Naive thymus-derived CD8-positive, alpha-beta T cell (primary cell): ENCODE results near the gene FTMT. TPM values are rescaled to one million over a fixed set of nuclear protein-coding genes. Genes with fewer than 3 reads are reported as not detected.

Experiments
- ATAC-seq, 2 donors: fragments of 150-1000 bp; cut with Tn5 transposase in 1 of 2; sonication (Bioruptor Pico), chemical (Tn5 transposase) in 1 of 2; 1 replicate in 1 of 2; 2 replicates in 1 of 2; pipeline ENCODE4 v1.10.0; 2021; ENCODE audit warnings: mild to moderate bottlenecking in 2 of 2, moderate library complexity in 2 of 2
- POLR2A ChIA-PET: fragments of 350-600 bp; sonication (Branson Sonifier 250); formaldehyde crosslinking; loops from one replicate; lab custom pipeline; 2021; ENCODE audit warnings: antibody characterized with exemption; lab: Charles Lee
- DNase-seq, 10 donors: peaks; one replicate each; pipeline versions ENCODE4 v3.0.0 to v3.0.0-alpha.2; 2020 to 2022
- H3K27ac Mint-ChIP-seq, 10 donors: one replicate each; pipeline ENCODE4 v1.8.0; 2020 to 2022; ENCODE audit warnings: mild to moderate bottlenecking in 10 of 10, mixed read lengths in 10 of 10, moderate library complexity in 4 of 10, inconsistent platforms in 1 of 10
- H3K27me3 Mint-ChIP-seq, 5 donors: one replicate each; pipeline ENCODE4 v1.8.0; 2021 to 2022; ENCODE audit warnings: mixed read lengths in 5 of 5
- H3K36me3 Mint-ChIP-seq, 3 donors: one replicate each; pipeline ENCODE4 v1.8.0; 2020 to 2022; ENCODE audit warnings: mixed read lengths in 3 of 3, mild to moderate bottlenecking in 2 of 3, inconsistent platforms in 1 of 3
- H3K4me1 Mint-ChIP-seq, 4 donors: one replicate each; pipeline ENCODE4 v1.8.0; 2021 to 2022; ENCODE audit warnings: mixed read lengths in 4 of 4
- H3K4me3 Mint-ChIP-seq, 10 donors: one replicate each; pipeline ENCODE4 v1.8.0; 2020 to 2022; ENCODE audit warnings: mild to moderate bottlenecking in 10 of 10, mixed read lengths in 10 of 10, moderate library complexity in 6 of 10, inconsistent platforms in 1 of 10
- H3K9me3 Mint-ChIP-seq, 9 donors: one replicate each; pipeline ENCODE4 v1.8.0; 2020 to 2022; ENCODE audit warnings: mixed read lengths in 9 of 9, mild to moderate bottlenecking in 3 of 9, inconsistent platforms in 1 of 9, moderate library complexity in 1 of 9
- polyA plus RNA-seq, 3 donors: library from polyadenylated mRNA; unstranded; fragments of 300-500 nt; fragmentation: Illumina TruSeq; gene quantifications; one replicate each; pipeline ENCODE4 v1.2.3, GENCODE V29; 2021
- total RNA-seq, 8 experiments: library from RNA in 2 of 8; stranded (reverse) in 2 of 8; gene quantifications; one replicate each; pipeline ENCODE4 v1.2.3 and lab custom pipeline; 2021 to 2026

The FTMT gene
- total and polyA plus RNA-seq, 5 experiments from 2014 or later, result not detected

- peaks cover 0 to 18% (median 1%) of the 10 kb centered on the region in 5 donors for H3K27me3 Mint-ChIP-seq
- H3K4me1 Mint-ChIP-seq, result peaks cover 0 to 2% (median 0%) of the 10 kb centered on the region in 4 donors
- H3K4me3 Mint-ChIP-seq, result no peak overlapping the region
- H3K27ac Mint-ChIP-seq, result no peak overlapping the region
- ATAC-seq, result no peak
- H3K9me3 Mint-ChIP-seq, result no peaks in the 10 kb centered on the region
- H3K36me3 Mint-ChIP-seq, result no peaks in the 10 kb centered on the region
- POLR2A ChIA-PET, result no interaction called here
- DNase-seq, result no peak
These were observed 15.7 kb downstream of the FTMT start for GRCh38 chr5:121867403-121867802.

GRCh38 chr5:121870489-121870888 lies 18.8 kb downstream of the FTMT start:
- POLR2A ChIA-PET, result no interaction called here

GRCh38 chr5:121872856-121873255 lies 21.2 kb downstream of the FTMT start:
- Mint-ChIP-seq H3K4me1 (no peaks in the 10 kb centered on the region), H3K27me3 (peaks cover 0 to 5% (median 0%) of the 10 kb centered on the region in 5 donors), H3K36me3 (no peaks in the 10 kb centered on the region), H3K27ac (no peak overlapping the region), H3K9me3 (no peaks in the 10 kb centered on the region), H3K4me3 (no peak overlapping the region)
- ATAC-seq (no peak), DNase-seq (no peak)
- POLR2A ChIA-PET, result no interaction called here

More at GRCh38 chr5:121870489-121870888, 18.8 kb downstream of the FTMT start:
- H3K27me3 Mint-ChIP-seq, result peaks cover 0 to 13% (median 5%) of the 10 kb centered on the region in 5 donors
- H3K4me3 Mint-ChIP-seq, result no peak overlapping the region
- no peak for ATAC-seq
- H3K4me1 Mint-ChIP-seq, result peaks cover 0 to 2% (median 0%) of the 10 kb centered on the region in 4 donors
- H3K9me3 Mint-ChIP-seq, result no peaks in the 10 kb centered on the region
- DNase-seq, result no peak
- H3K36me3 Mint-ChIP-seq, result no peaks in the 10 kb centered on the region
- no peak overlapping the region for H3K27ac Mint-ChIP-seq

- peaks cover 0 to 5% (median 0%) of the 10 kb centered on the region in 5 donors for H3K27me3 Mint-ChIP-seq
- no peak for ATAC-seq
- H3K36me3 Mint-ChIP-seq, result no peaks in the 10 kb centered on the region
- H3K4me3 Mint-ChIP-seq, result no peak overlapping the region
- POLR2A ChIA-PET, result no interaction called here
- H3K27ac Mint-ChIP-seq, result no peak overlapping the region
- no peak for DNase-seq
- no peaks in the 10 kb centered on the region for H3K9me3 Mint-ChIP-seq
- H3K4me1 Mint-ChIP-seq, result no peaks in the 10 kb centered on the region
These were observed 21.7 kb downstream of the FTMT start for GRCh38 chr5:121873409-121873808.

GRCh38 chr5:121885630-121886029 lies 33.9 kb downstream of the FTMT start:
- H3K4me3 Mint-ChIP-seq, result no peak overlapping the region
- ATAC-seq, result no peak
- no peak for DNase-seq
- H3K4me1 Mint-ChIP-seq, result no peaks in the 10 kb centered on the region
- H3K9me3 Mint-ChIP-seq, result peaks cover 0 to 5% (median 0%) of the 10 kb centered on the region in 9 donors
- POLR2A ChIA-PET, result no interaction called here
- peaks cover 0 to 5% (median 2%) of the 10 kb centered on the region in 5 donors for H3K27me3 Mint-ChIP-seq
- no peaks in the 10 kb centered on the region for H3K36me3 Mint-ChIP-seq
- H3K27ac Mint-ChIP-seq, result no peak overlapping the region

GRCh38 chr5:121887727-121888126 lies 36.0 kb downstream of the FTMT start:
- H3K27ac Mint-ChIP-seq, result no peak overlapping the region

GRCh38 chr5:121890297-121890858 lies 38.7 kb downstream of the FTMT start:
- peaks cover 0 to 11% (median 3%) of the 10 kb centered on the region in 9 donors for H3K9me3 Mint-ChIP-seq
- no peak for ATAC-seq
- H3K27ac Mint-ChIP-seq, result no peak overlapping the region
- DNase-seq, result no peak
- H3K27me3 Mint-ChIP-seq, result peaks cover 0 to 11% (median 2%) of the 10 kb centered on the region in 5 donors
- H3K4me3 Mint-ChIP-seq, result no peak overlapping the region
- H3K4me1 Mint-ChIP-seq, result no peaks in the 10 kb centered on the region
- POLR2A ChIA-PET, result no interaction called here
- no peaks in the 10 kb centered on the region for H3K36me3 Mint-ChIP-seq

More at GRCh38 chr5:121887727-121888126, 36.0 kb downstream of the FTMT start:
- POLR2A ChIA-PET, result no interaction called here
- Mint-ChIP-seq H3K4me1 (no peaks in the 10 kb centered on the region), H3K36me3 (no peaks in the 10 kb centered on the region), H3K27me3 (peaks cover 0 to 6% (median 2%) of the 10 kb centered on the region in 5 donors), H3K4me3 (no peak overlapping the region), H3K9me3 (peaks cover 0 to 11% (median 0%) of the 10 kb centered on the region in 9 donors)
- ATAC-seq, result no peak
- DNase-seq, result no peak

- DNase-seq (no peak), ATAC-seq (no peak)
- H3K4me3 Mint-ChIP-seq, result no peak overlapping the region
- H3K9me3 Mint-ChIP-seq, result peaks cover 0 to 11% (median 0%) of the 10 kb centered on the region in 9 donors
- no peak overlapping the region for H3K27ac Mint-ChIP-seq
- no peaks in the 10 kb centered on the region for H3K36me3 Mint-ChIP-seq
- POLR2A ChIA-PET, result no interaction called here
- peaks cover 0 to 5% (median 0%) of the 10 kb centered on the region in 5 donors for H3K27me3 Mint-ChIP-seq
- H3K4me1 Mint-ChIP-seq, result no peaks in the 10 kb centered on the region
These were observed 45.7 kb downstream of the FTMT start for GRCh38 chr5:121897341-121897740.

GRCh38 chr5:121899346-121899745 lies 47.7 kb downstream of the FTMT start:
- Mint-ChIP-seq H3K9me3 (peaks cover 0 to under 1% (median 0%) of the 10 kb centered on the region in 9 donors), H3K27ac (no peak overlapping the region), H3K4me3 (no peak overlapping the region), H3K36me3 (no peaks in the 10 kb centered on the region), H3K4me1 (no peaks in the 10 kb centered on the region), H3K27me3 (peaks cover 0 to 6% (median 0%) of the 10 kb centered on the region in 5 donors)
- POLR2A ChIA-PET, result no interaction called here
- no peak for DNase-seq
- ATAC-seq, result no peak

Other genes with a start within 250 kb of the FTMT start
- 10 to 100 TPM; 12.9 to 13.4 TPM for gene SRFBP1, start 110.1 kb downstream of the FTMT start, total RNA-seq
- 10 to 100 TPM; 12.8 to 15.5 (median 14.5) TPM for gene SRFBP1, start 110.1 kb downstream of the FTMT start, polyA plus RNA-seq
- gene LOX, start 226.4 kb downstream of the FTMT start, total RNA-seq, result not detected
- not detected for gene LOX, start 226.4 kb downstream of the FTMT start, polyA plus RNA-seq